Fibroblast of skin of abdomen (primary cell): ENCODE results near the gene AP1G2.

Experiments used
- DNase-seq: peaks from one replicate; pipeline ENCODE4 v3.0.0-alpha.2; 2013

The AP1G2 gene

DNA sequence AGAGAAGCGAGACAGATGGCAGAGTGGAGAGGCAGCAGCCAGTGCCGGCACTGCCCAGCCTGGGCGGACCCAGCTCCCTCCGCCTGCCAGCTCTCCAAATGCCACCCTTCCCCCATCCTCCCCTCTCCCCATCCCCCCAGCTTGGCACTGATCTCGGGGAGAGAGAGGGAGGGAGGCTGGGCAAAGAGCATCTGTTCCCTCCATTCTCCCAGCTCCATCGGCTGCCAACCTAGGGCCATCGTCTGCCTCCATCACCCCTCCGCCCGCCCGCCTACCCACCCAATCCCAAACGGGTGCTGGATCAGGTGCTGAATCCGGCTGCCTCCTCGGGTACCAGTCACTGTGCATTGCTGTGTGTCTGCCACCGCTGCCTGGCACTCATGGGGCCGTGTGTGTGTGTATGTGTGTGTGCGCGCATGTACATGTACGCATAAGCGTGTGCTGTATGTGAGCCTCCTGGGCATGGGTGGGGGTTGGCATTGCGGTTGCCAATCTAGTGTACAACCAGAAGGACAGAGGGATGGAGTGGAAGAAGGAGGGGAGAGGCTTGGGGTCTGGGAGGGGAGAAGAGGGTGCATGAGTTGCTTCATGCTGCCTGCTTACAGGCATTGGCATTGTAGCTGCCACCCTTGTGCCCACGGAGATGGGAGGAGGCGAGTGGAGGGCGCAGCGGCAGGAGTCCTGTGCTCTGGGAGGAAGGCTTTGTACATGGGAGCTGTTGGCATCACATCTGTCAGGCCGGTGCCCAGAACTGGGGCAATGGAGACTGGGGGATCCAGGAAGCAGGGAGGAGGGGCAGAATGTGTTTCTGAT lies 54.4 kb downstream of the AP1G2 start:
- no peak for DNase-seq

DNA sequence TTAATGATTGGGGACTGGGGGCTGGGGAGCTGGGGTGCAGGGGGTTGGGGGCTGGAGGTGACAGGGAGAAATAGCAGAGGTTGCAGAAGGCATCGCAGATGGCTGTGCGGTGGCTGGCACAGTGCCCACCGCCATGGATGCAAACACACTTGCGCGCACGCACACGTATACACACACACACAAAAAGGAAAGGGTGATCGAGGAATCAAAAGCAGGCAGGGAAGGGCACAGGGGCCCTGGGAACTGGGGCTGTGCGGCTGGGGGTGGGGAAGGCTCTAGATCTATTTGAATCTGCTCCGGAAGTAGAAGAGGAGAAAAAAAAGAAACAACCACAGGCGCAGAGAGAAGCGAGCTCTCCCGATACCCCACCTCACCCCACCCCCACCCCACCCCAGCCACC lies 55.4 kb downstream of the AP1G2 start:
- no peak for DNase-seq
